ENCODE data around the gene RENBP.

GRCh38 chrX:153907456-153907855 is 37.0 kb downstream of the RENBP start:
- no peak for TF ChIP-seq CTCF (IDR thresholded peaks at IDR 0.05)
- no peak for TF ChIP-seq POLR2A (IDR thresholded peaks at IDR 0.05)
